Measurements from ENCODE around the gene CPSF3. TPM values are rescaled to one million over a fixed set of nuclear protein-coding genes. Genes with fewer than 3 reads are reported as not detected.

The CPSF3 gene
- total and polyA plus RNA-seq, 2 of the 13 experiments (the other 11 are each of a cell fraction or from before 2014, with no cell fraction given): 19.8 to 93.0 TPM

DNA sequence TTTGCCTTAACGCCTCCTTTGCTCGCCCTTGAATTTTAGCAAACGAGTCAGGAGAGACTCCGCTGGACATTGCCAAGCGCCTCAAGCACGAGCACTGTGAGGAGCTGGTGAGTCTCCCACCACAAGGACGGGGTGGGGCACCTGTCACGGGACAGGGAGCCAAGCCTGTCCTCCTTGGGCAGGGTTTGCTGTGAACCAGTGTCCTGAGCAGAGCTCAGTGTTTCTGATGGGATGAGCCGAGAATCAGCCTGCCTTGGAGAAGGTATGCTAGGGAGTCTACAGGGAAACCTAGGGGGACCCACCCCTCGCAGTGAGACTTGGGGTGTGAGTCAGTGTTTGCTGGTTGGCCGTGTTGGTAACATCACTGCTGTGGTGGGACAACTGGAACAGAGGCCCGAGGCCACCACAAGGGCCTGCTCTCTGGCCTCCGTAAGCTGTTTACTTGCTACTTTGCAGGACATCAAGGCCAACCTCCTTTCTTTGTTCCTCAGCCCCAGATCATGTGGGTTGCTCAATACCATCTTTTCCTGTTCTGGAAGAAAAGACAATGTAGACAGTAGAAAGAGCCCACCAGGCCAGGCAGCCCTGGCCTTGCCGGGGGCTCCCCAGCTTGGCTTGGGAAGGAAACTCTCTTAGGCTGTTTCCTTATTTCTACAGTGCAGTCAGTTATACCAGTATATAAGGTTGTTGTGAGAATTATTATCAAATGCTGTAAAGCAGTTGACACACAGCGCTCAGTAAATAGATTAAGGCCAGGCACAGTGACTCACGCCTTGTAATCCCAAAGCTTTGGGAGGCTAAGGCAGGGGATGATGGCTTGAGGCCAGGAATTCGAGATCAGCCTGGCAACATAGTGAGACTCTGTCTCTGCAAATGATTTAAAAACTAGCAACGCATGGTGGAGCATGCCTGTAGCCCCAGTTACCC, 42.5 kb upstream of the CPSF3 start (continued):
- TF ChIP-seq CENPT (CRISPR knock-in tag; IDR thresholded peaks at IDR 0.05; ENCODE audit: low read depth) (no peak), SNRNP70 (IDR thresholded peaks at IDR 0.05; ENCODE audit: low read depth, low read length) (no peak), HMGA1 (CRISPR knock-in tag; conservative IDR thresholded peaks at IDR 0.05) (no peak), EHMT2 (IDR thresholded peaks at IDR 0.05; ENCODE audit: borderline replicate concordance, low read depth, low read length) (no peak), ZBTB7A (CRISPR knock-in tag; IDR thresholded peaks at IDR 0.05) (no peak), KLF11 (CRISPR knock-in tag; IDR thresholded peaks at IDR 0.05) (no peak; the same call in 1 of the 2 replicates), ZNF737 (CRISPR knock-in tag; IDR thresholded peaks at IDR 0.05; ENCODE audit: borderline replicate concordance) (no peak), GLI4 (CRISPR knock-in tag; IDR thresholded peaks at IDR 0.05; ENCODE audit: borderline replicate concordance) (no peak), CCAR2 (optimal IDR thresholded peaks at IDR 0.05; ENCODE audit: low read depth, low read length) (no peak), SRSF9 (IDR thresholded peaks at IDR 0.05; ENCODE audit: borderline replicate concordance, insufficient read depth, low read depth, low read length, poor library complexity, severe bottlenecking) (no peak), ZFP36L1 (CRISPR knock-in tag; IDR thresholded peaks at IDR 0.05) (no peak; the same call in 1 of the 2 replicates), KDM4B (CRISPR knock-in tag; IDR thresholded peaks at IDR 0.05) (no peak), ZSCAN31 (CRISPR knock-in tag; IDR thresholded peaks at IDR 0.05; ENCODE audit: low read depth) (no peak), ZNF577 (CRISPR knock-in tag; IDR thresholded peaks at IDR 0.05; ENCODE audit: borderline replicate concordance, low read depth) (no peak), CCDC6 (CRISPR knock-in tag; IDR thresholded peaks at IDR 0.05) (0 out of 2 replicates have a peak, but pooled peaks have one; percentile 49), ZNF367 (CRISPR knock-in tag; IDR thresholded peaks at IDR 0.05; ENCODE audit: borderline replicate concordance) (no peak), RFX3 (CRISPR knock-in tag; IDR thresholded peaks at IDR 0.05) (no peak)
- TF ChIP-seq, protein P1, sequence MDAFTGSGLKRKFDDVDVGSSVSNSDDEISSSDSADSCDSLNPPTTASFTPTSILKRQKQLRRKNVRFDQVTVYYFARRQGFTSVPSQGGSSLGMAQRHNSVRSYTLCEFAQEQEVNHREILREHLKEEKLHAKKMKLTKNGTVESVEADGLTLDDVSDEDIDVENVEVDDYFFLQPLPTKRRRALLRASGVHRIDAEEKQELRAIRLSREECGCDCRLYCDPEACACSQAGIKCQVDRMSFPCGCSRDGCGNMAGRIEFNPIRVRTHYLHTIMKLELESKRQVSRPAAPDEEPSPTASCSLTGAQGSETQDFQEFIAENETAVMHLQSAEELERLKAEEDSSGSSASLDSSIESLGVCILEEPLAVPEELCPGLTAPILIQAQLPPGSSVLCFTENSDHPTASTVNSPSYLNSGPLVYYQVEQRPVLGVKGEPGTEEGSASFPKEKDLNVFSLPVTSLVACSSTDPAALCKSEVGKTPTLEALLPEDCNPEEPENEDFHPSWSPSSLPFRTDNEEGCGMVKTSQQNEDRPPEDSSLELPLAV (CRISPR knock-in tag; conservative IDR thresholded peaks at IDR 0.05; ENCODE audit: low read depth): no peak
- TF ChIP-seq, protein P2, sequence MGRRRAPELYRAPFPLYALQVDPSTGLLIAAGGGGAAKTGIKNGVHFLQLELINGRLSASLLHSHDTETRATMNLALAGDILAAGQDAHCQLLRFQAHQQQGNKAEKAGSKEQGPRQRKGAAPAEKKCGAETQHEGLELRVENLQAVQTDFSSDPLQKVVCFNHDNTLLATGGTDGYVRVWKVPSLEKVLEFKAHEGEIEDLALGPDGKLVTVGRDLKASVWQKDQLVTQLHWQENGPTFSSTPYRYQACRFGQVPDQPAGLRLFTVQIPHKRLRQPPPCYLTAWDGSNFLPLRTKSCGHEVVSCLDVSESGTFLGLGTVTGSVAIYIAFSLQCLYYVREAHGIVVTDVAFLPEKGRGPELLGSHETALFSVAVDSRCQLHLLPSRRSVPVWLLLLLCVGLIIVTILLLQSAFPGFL (CRISPR knock-in tag; IDR thresholded peaks at IDR 0.05): no peak
- TF ChIP-seq, protein P3, sequence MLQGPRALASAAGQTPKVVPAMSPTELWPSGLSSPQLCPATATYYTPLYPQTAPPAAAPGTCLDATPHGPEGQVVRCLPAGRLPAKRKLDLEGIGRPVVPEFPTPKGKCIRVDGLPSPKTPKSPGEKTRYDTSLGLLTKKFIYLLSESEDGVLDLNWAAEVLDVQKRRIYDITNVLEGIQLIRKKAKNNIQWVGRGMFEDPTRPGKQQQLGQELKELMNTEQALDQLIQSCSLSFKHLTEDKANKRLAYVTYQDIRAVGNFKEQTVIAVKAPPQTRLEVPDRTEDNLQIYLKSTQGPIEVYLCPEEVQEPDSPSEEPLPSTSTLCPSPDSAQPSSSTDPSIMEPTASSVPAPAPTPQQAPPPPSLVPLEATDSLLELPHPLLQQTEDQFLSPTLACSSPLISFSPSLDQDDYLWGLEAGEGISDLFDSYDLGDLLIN (CRISPR knock-in tag; IDR thresholded peaks at IDR 0.05; ENCODE audit: borderline replicate concordance): no peak
- TF ChIP-seq, protein P4, sequence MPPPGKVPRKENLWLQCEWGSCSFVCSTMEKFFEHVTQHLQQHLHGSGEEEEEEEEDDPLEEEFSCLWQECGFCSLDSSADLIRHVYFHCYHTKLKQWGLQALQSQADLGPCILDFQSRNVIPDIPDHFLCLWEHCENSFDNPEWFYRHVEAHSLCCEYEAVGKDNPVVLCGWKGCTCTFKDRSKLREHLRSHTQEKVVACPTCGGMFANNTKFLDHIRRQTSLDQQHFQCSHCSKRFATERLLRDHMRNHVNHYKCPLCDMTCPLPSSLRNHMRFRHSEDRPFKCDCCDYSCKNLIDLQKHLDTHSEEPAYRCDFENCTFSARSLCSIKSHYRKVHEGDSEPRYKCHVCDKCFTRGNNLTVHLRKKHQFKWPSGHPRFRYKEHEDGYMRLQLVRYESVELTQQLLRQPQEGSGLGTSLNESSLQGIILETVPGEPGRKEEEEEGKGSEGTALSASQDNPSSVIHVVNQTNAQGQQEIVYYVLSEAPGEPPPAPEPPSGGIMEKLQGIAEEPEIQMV (CRISPR knock-in tag; IDR thresholded peaks at IDR 0.05; ENCODE audit: low read depth): no peak
